ENCODE measurements around the gene AIRE.

Gene AIRE

DNA sequence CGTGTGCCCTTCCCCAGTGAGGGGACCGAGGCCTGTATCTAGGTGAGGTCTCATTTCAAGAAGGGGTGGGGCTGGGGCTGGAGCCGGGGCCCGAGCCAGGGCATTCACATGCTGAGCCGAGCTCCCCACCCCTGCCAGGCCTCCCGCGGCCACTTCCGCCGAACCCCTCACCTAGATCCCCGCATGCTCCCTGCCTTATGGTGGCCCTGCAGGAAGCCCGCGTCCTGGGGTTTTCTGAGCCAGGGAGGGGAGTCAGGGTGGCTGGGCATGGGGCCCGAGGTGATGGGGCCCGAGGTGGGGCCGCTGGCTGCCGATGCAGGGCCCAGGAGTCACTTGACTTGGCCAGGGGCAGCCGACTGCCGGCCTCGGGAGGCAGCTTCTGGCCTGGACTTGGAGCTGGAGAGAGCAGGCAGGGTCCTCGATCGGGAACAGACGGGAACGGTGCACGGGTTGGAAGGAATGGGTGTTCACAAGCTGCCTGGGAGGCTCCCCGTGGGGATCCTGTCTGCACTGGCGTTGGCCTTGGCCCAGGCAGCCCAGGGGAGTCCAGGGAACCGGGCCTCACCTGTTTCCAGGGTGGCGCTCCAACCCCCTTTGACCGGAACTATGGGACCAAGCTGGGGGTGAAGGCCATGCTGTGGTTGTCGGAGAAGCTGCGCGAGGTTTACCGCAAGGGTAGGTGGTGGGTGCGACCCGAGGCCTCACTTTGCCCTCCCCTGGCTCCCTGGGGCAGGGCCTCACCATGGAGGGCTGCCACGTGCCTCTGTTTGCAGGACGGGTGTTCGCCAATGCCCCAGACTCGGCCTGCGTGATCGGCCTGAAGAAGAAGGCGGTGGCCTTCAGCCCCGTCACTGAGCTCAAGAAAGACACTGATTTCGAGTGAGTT is 40.0 kb downstream of the AIRE start:
- no peak for DNase-seq

DNA sequence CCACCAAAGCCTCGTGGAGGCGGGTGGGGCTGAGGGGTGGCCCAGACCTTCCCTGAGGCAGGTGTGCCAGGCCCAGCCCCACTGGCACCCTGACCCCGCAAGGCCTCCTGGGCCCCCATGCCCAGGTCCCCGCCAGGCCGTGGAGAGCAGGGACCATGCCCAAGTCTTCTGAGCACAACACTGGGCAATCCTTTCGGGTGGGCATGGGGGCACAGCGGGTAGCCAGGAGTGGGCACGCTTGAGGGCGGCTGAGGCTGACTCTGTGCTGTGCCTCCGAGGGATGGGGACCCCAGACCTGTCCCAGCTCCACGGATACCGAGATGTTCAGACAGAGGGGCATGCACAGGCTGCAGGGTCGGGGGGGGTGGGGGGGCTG is 40.6 kb downstream of the AIRE start:
- no peak for DNase-seq

GRCh38 chr21:44326716-44327602 is 41.3 kb downstream of the AIRE start:
- no peak for DNase-seq

DNA sequence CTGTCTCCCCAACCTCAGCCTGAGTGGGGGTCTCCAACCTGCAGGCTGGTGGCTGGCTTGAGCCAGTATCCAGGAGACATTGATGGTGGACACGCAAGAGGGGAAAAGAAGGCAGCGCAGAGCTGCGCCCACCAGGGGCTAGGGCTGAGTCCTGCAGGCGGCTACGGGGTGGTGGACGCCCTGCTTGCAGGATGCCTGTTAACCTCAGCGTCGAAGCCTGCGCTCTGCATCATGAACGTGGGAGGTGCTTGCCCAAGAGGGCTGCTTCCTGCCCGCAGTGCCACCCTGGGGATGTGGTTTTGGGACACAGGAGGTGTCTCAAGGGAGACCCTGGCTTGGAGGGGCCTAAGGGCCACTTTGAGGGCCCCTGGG is 41.9 kb downstream of the AIRE start:
- DNase-seq, result no peak

- DNase-seq, result no peak
These were observed 42.7 kb downstream of the AIRE start for GRCh38 chr21:44328242-44328895.

GRCh38 chr21:44329086-44329889 is 43.6 kb downstream of the AIRE start:
- peak; percentile 20 for DNase-seq

DNA sequence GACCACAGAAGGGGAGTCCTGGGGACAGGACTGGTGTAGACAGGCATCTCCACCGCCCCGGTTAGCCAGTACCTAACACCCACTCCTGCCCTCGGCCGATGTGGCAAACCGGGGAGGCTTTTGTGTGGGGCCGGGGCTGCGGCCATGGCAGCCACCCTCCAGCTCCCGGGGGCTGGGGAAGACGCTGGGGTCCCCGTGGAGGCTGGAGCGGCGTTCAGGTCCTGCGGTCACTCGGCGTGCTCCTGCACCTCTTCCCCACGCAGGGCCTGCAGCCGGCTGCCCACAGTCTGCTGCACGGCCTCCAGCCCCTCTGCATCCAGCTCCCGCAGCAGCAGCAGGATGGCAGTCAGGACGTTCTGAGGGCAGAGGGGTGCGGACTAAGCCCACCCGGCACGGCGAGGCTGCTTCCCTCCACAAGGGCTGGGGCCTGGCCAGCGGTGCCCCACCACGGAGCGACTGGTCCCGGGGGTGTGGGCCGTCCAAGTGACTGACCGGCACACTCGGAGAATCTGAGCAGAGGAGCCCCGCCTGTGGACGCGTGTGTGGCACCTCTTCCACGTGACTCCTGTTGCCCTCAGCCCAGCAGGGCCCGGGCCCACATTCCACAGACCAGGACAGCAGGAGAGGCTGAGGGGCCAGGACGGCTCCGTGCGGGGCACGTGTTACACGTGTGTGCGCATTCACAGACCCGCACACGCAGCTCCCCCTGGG is 44.5 kb downstream of the AIRE start:
- DNase-seq, result no peak

DNA sequence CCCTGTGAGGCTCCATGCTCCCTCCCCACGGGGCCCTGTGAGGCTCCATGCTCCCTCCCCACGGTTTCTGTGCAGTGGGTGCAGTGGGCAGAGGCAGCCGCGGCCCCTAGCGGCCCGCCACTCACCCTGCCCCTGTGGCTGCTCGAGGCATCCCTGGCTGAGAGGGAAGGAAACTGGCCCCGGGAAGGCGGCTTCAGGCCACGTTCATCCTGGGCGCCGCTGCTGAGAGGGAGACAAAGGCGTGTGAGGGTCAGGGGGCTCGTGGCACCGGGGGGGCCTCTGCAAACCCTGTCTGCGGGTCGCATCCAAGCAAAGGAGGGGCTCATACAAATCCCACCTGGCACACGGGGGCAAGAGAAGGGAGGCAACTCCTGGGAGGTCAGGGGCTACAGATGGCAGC is 45.0 kb downstream of the AIRE start:
- DNase-seq, result no peak

- no peak for DNase-seq
These were observed 45.5 kb downstream of the AIRE start for GRCh38 chr21:44331209-44331608.

DNA sequence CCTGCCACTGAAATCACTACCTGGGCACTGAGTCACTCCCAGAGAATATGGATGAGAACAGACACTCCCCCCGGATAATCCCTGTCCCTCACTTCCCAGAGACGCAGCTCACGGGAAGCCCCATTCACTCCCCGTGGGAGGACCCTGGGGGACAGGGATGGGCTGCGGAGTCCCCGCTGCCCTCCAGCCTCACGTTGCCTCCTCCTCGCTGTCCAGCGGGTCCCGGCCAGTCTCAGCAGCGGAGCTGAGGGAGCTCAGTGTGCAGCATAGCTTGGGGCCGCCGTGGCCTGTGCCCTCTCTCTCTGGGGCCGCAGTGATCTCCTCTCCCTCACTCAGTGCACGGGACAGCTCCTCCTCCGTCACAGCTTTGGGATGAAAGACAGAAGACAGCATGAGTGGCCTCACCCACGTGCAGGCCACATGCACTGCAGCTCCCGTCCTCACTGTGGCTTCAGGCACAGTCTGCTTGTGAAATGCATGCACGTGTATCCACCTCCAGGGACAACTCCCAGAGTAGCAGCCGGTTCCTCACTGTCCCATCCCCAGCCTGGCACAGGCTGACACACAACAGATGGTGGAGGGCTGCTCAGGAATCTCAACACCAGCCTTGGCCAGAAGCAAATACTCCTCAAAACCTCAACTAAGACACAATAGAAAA is 46.1 kb downstream of the AIRE start:
- no peak for DNase-seq

GRCh38 chr21:44332383-44332782 is 46.7 kb downstream of the AIRE start:
- no peak for DNase-seq

DNA sequence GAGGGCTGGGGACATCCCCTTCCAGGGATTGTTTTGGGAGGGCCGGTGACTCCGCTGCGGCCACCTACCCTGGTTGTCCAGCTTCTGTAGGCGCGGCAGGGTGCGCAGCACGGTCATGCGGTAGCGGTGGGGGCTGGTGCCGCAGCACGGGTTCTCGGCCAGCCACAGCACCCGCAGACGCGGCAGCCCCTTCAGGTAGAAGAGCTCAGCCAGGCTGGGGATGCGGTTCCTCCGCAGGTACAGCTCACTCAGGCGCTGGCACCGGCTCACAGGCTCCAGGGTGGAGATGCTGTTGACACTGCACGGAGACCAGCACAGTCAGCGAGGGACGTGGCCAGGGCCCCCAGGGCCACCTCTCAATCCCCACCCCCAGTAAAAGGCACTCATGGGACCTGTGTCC is 47.3 kb downstream of the AIRE start:
- no peak for DNase-seq

DNA sequence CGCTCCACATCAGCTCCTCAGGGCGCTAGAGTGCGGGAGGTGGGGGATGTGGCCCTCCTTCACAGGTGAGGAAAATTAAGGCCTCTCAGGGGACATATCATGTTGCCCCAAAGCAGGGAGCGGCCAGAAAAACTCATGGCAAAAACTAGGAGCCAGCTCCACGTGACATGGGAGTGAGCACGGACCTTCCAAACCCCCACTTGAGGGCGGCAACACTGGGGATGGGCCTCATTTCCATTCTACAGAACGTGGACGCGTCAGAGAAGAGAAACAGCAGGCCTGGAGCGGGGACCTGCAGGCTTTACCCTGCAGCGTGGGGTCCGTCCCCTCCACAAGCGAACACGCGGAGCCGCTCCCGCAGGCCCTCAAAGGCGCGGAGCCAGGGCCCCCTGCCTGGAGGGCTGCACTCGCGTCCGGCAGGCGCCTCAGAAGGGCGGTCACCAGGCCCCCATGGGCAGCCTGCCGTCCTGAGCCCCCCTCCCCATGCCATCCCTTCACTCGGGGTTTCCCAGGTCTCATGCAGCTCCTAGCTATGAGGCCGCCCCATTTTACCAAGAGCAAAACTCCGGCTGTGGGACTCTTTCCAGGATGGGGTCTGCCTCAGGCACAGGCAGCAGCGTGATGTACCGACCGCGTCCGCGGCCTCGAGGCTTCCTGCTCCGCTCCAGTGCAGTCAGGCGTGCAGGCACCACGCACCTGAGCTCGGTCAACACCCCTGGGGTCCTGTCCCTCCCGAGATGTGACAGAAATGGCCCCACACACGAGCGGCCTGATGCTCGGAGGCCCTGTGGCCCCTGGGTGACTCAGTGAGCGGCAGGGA is 48.0 kb downstream of the AIRE start:
- DNase-seq, result no peak

- no peak for DNase-seq
These were observed 48.8 kb downstream of the AIRE start for GRCh38 chr21:44334329-44335030.

DNA sequence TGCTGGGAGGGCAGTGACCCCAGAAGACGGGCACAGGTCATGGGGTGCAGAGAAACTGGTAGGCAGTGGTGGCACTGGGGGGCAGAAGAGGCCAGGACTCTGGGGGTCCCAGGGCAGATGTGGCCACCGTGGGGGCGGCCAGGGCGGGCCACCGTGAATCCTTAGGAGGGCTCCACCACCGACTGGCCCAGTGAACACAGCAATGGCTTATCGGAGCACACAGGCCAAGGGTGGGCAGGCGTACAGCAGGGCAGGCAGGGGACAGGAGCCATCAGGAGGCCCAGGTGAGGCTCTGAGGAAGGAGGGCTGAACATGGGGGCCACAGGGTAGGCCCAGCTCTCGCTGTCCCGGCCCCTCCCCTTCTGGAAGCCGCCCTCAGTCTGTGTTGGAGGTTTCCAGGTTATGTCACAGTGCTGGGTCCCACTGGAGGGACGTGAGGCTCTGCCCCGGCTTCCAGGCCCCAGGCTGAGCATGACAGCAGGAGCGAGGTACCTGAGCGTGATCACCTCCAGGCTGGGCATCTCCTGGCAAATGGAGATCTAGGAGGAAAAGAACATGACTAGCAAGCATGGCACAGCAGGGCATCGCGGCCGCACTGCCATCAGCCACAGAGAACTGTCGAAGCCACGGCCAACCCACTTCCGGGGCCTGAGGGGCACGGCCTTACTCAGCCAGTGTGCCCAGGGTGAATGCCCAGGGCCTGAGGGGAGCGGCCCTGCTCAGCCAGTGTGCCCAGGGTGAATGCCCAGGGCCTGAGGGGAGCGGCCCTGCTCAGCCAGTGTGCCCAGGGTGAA is 49.8 kb downstream of the AIRE start:
- no peak for DNase-seq

DNA sequence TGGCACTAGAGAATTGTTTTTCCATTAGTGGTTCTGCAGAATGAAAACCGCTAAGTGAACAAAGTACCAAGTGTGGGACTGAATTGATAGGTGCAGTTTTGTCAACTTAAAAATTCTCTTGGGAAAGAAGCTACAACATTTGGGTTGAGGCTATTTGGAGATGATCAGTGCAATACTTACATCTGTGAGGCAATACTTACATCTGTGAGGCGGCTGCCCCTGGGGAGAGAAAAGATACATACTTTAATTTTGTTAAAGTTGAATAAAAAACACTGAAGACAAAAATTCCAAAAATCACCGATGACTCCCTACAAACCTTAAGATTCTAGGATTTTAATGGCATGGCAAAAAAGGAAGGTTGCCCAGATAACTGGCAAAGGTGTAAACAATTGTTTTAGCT is 51.8 kb downstream of the AIRE start:
- DNase-seq, result no peak

DNA sequence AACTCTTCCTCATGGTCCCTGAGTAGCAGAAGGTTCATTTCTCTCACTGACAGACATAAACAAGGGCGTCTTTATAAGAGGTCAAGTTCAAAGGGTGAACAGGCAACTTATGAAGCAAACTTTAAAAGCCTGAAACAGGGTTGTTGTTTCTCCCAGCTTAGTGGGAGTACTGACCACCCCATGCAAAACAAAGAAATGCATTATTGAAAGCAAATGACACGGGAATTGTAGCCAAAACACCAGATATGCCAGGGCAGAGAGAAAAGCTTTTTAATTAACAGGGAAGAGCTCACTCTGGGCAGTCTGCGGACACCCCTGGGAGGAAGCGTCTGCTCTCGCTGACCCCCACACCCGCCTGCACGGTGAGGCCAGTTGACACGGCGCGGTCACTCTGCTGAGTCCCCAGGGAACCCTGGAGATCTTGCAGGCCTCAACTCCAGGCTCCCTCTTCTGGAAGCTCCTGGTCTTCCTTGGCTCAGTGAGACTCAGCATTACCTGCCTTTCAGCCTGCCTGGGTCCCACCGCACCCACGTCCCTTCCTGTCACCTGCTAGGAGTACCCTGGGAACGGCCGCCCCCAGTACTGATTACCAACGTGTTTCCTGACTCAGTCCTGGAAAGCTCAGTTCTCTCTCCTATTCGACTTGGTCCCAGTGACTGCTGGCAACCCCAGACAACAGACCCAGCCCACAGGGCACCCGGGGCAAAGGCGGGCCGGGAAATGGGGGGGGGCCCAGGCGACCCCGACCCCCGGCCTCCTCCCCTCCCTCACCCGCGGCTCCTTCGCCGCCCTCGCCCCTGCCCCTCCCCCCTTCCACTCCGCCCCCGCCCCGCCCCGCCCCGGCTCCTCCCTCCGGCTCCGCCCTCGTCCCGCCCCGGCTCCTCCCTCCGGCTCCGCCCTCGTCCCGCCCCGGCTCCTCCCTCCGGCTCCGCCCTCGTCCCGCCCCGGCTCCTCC is 52.5 kb downstream of the AIRE start:
- DNase-seq, result peak; percentile 59

All from midbrain (tissue), 1 donor.